ENCODE measurements around the gene ILDR2. TPM values are rescaled to one million over a fixed set of nuclear protein-coding genes. Genes with fewer than 3 reads are reported as not detected.

Gene ILDR2
- total RNA-seq, 1 donor = 0.36 TPM

- Histone ChIP-seq H4K20me1 (ENCODE audit: insufficient read depth, low read length) (no peaks in the 10 kb centered on the region), H3K4me1 (ENCODE audit: insufficient read depth, low read length) (peaks cover 12% of the 10 kb centered on the region), H3K79me2 (ENCODE audit: insufficient read depth, low read length) (no peaks in the 10 kb centered on the region), H3K27me3 (ENCODE audit: insufficient read depth, low read length) (peaks cover 6% of the 10 kb centered on the region), H3K27ac (ENCODE audit: low read depth, low read length) (no peak overlapping the region), H3K4me2 (ENCODE audit: insufficient read depth, low read length) (no peak overlapping the region), H3K9me3 (ENCODE audit: low read depth, low read length) (no peaks in the 10 kb centered on the region), H3K36me3 (ENCODE audit: insufficient read depth, low read length) (no peaks in the 10 kb centered on the region), H2AFZ (ENCODE audit: low read length) (no peak overlapping the region), H3K4me3 (ENCODE audit: insufficient read depth, low read length) (no peak overlapping the region)
- no peak for DNase-seq (ENCODE audit: insufficient read length, low spot score, missing footprints)
- TF ChIP-seq, protein P1, sequence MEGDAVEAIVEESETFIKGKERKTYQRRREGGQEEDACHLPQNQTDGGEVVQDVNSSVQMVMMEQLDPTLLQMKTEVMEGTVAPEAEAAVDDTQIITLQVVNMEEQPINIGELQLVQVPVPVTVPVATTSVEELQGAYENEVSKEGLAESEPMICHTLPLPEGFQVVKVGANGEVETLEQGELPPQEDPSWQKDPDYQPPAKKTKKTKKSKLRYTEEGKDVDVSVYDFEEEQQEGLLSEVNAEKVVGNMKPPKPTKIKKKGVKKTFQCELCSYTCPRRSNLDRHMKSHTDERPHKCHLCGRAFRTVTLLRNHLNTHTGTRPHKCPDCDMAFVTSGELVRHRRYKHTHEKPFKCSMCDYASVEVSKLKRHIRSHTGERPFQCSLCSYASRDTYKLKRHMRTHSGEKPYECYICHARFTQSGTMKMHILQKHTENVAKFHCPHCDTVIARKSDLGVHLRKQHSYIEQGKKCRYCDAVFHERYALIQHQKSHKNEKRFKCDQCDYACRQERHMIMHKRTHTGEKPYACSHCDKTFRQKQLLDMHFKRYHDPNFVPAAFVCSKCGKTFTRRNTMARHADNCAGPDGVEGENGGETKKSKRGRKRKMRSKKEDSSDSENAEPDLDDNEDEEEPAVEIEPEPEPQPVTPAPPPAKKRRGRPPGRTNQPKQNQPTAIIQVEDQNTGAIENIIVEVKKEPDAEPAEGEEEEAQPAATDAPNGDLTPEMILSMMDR (IDR thresholded peaks at IDR 0.05; ENCODE audit: extremely low read depth, low read depth, low read length) = no peak
These were observed 70.2 kb downstream of the ILDR2 start for GRCh38 chr1:166905136-166905535.

DNA sequence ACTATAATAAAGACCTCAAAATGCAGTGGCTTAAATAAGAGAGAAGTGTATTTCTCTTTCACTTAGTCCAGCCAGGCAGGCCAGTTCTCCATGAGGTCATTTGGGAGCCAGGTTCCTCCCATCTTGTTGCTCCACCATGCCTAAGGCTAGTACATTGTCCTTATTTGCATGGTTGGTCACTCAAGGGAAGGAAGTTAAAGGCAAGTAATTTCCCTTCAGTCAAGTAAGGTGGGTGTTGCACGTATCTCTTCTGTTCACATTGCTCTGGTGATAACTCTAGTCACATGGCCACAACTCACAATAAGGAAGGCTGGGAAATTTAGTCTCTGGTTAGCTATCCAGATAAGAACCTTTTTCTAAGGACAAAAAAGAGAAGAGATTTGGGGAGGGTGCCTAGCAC, 72.1 kb downstream of the ILDR2 start:
- no peaks in the 10 kb centered on the region for H3K9me3 ChIP-seq (ENCODE audit: low read depth, low read length)
- H4K20me1 ChIP-seq (ENCODE audit: insufficient read depth, low read length) = no peaks in the 10 kb centered on the region
- H3K27ac ChIP-seq (ENCODE audit: low read depth, low read length) = no peak overlapping the region
- H3K36me3 ChIP-seq (ENCODE audit: insufficient read depth, low read length) = no peaks in the 10 kb centered on the region
- TF ChIP-seq, protein P1 (IDR thresholded peaks at IDR 0.05; ENCODE audit: extremely low read depth, low read depth, low read length) = no peak
- no peak overlapping the region for H3K4me3 ChIP-seq (ENCODE audit: insufficient read depth, low read length)
- no peaks in the 10 kb centered on the region for H3K79me2 ChIP-seq (ENCODE audit: insufficient read depth, low read length)
- peaks cover 12% of the 10 kb centered on the region for H3K4me1 ChIP-seq (ENCODE audit: insufficient read depth, low read length)
- H3K4me2 ChIP-seq (ENCODE audit: insufficient read depth, low read length) = no peak overlapping the region
- no peak for DNase-seq (ENCODE audit: insufficient read length, low spot score, missing footprints)
- no peak overlapping the region for H2AFZ ChIP-seq (ENCODE audit: low read length)
- H3K27me3 ChIP-seq (ENCODE audit: insufficient read depth, low read length) = peaks cover 6% of the 10 kb centered on the region

- peak; percentile 45 for DNase-seq (ENCODE audit: insufficient read length, low spot score, missing footprints)
- no peaks in the 10 kb centered on the region for H4K20me1 ChIP-seq (ENCODE audit: insufficient read depth, low read length)
These were observed 73.1 kb downstream of the ILDR2 start for GRCh38 chr1:166902279-166902678.

GRCh38 chr1:166900987-166901386, 74.4 kb downstream of the ILDR2 start:
- Histone ChIP-seq H2AFZ (ENCODE audit: low read length) (no peak overlapping the region), H3K4me3 (ENCODE audit: insufficient read depth, low read length) (no peak overlapping the region), H3K79me2 (ENCODE audit: insufficient read depth, low read length) (no peaks in the 10 kb centered on the region), H3K4me2 (ENCODE audit: insufficient read depth, low read length) (no peak overlapping the region), H3K36me3 (ENCODE audit: insufficient read depth, low read length) (no peaks in the 10 kb centered on the region), H3K9me3 (ENCODE audit: low read depth, low read length) (no peaks in the 10 kb centered on the region), H3K27me3 (ENCODE audit: insufficient read depth, low read length) (no peaks in the 10 kb centered on the region), H4K20me1 (ENCODE audit: insufficient read depth, low read length) (no peaks in the 10 kb centered on the region), H3K4me1 (ENCODE audit: insufficient read depth, low read length) (peaks cover 9% of the 10 kb centered on the region), H3K27ac (ENCODE audit: low read depth, low read length) (no peak overlapping the region)
- DNase-seq (ENCODE audit: insufficient read length, low spot score, missing footprints) = no peak
- TF ChIP-seq, protein P1 (IDR thresholded peaks at IDR 0.05; ENCODE audit: extremely low read depth, low read depth, low read length) = no peak

More at GRCh38 chr1:166902279-166902678, 73.1 kb downstream of the ILDR2 start:
- no peaks in the 10 kb centered on the region for H3K27me3 ChIP-seq (ENCODE audit: insufficient read depth, low read length)
- TF ChIP-seq, protein P1 (IDR thresholded peaks at IDR 0.05; ENCODE audit: extremely low read depth, low read depth, low read length) = no peak
- no peak overlapping the region for H2AFZ ChIP-seq (ENCODE audit: low read length)
- H3K4me2 ChIP-seq (ENCODE audit: insufficient read depth, low read length) = no peak overlapping the region
- H3K79me2 ChIP-seq (ENCODE audit: insufficient read depth, low read length) = no peaks in the 10 kb centered on the region
- no peaks in the 10 kb centered on the region for H3K9me3 ChIP-seq (ENCODE audit: low read depth, low read length)
- no peak overlapping the region for H3K27ac ChIP-seq (ENCODE audit: low read depth, low read length)
- H3K36me3 ChIP-seq (ENCODE audit: insufficient read depth, low read length) = no peaks in the 10 kb centered on the region
- no peak overlapping the region for H3K4me3 ChIP-seq (ENCODE audit: insufficient read depth, low read length)
- peaks cover 12% of the 10 kb centered on the region for H3K4me1 ChIP-seq (ENCODE audit: insufficient read depth, low read length)
